Gastroesophageal sphincter (tissue), 4 donors: ENCODE results near the gene EFHC2. TPM values are rescaled to one million over a fixed set of nuclear protein-coding genes. Genes with fewer than 3 reads are reported as not detected.

ENCODE experiments used
- ATAC-seq: fragments of 150-250 bp; one replicate; pipeline ENCODE4 v1.9.1; 2016; ENCODE audit warnings: mild to moderate bottlenecking, moderate library complexity
- H3K27ac ChIP-seq, 4 donors: fragments of 200-600 bp; sonication (generic) in 3 of 4; 1 replicate in 3 of 4; 2 replicates in 1 of 4; pipeline ENCODE4 v1.5.1; 2016 to 2019
- H3K27me3 ChIP-seq: fragments of 200-600 bp; sonication (generic); one replicate; pipeline ENCODE4 v1.5.1; 2019
- H3K36me3 ChIP-seq, 2 donors: fragments of 200-600 bp; sonication (generic); one replicate each; pipeline ENCODE4 v1.5.1; 2019; ENCODE audit warnings: control low read depth in 1 of 2
- H3K4me1 ChIP-seq, 3 donors: fragments of 200-600 bp; sonication (generic); 1 replicate in 2 of 3; 2 replicates in 1 of 3; pipeline ENCODE4 v1.5.1; 2016 to 2019; ENCODE audit warnings: control low read depth in 2 of 3
- H3K4me3 ChIP-seq, 2 donors: fragments of 200-600 bp; sonication (generic); one replicate each; pipeline ENCODE4 v1.5.1; 2019; ENCODE audit warnings: mild to moderate bottlenecking in 1 of 2, moderate library complexity in 1 of 2
- H3K9me3 ChIP-seq, 3 donors: fragments of 200-600 bp; sonication (generic); one replicate each; pipeline ENCODE4 v1.5.1; 2017 to 2019; ENCODE audit warnings: control low read depth in 2 of 3
- EP300 ChIP-seq: sonication (generic); formaldehyde crosslinking; IDR thresholded peaks from one replicate; pipeline ENCODE4 v1.6.1; 2017; ENCODE audit warnings: antibody characterized with exemption, mild to moderate bottlenecking
- POLR2A ChIP-seq, 2 donors: fragments of 450-650 bp; IDR thresholded peaks; one replicate each; pipeline ENCODE4 v1.6.1; 2017; ENCODE audit warnings: antibody characterized with exemption in 2 of 2, mild to moderate bottlenecking in 2 of 2, moderate library complexity in 1 of 2
- POLR2AphosphoS5 ChIP-seq: sonication (generic); formaldehyde crosslinking; IDR thresholded peaks from one replicate; pipeline ENCODE4 v1.6.1; 2017; ENCODE audit warnings: antibody characterized with exemption
- WGBS, 2 donors: methylation state at CpG; one replicate each; pipeline ENCODE4 v1.1.5; 2018; ENCODE audit warnings: low coverage in 1 of 2; 5-methylcytosine and 5-hydroxymethylcytosine counted together
- total RNA-seq, 4 donors: library from RNA; depleted of rRNA; stranded (reverse); fragments of >200 nt; gene quantifications; one replicate each; pipeline ENCODE4 v1.1.0, GENCODE V29; 2016
- TF ChIP-seq, protein P1 (sequence below), 4 experiments: fragments of 200-600 bp in 2 of 4; fragments of 450-650 bp in 2 of 4; sonication (generic) in 1 of 4; IDR thresholded peaks; one replicate each; pipeline ENCODE4 v1.5.1; 2017 to 2019; ENCODE audit warnings: antibody characterized with exemption in 4 of 4, mild to moderate bottlenecking in 2 of 4, moderate library complexity in 2 of 4

EFHC2 gene
- total RNA-seq, 4 donors from 2014 or later: 2.7 to 15.9 (median 8.7) TPM

DNA sequence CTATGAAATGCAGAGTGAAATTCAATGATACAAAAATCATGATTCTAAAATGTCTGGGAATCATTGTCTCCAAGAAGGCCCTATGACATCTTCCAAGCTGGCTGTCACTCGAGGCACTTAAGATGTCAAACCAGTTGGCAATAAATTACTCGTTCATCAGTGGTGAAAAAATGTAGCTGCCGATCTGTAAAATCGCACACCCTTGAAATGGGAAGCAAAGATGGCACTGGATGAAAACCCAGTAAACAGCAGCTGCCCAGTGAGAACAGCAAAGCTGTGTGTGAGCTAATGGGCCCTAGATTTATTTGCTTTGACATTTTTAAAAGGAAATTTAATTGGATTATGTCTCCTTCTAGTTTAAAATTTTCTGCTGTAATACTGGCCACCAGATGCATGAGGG is 188.3 kb downstream of the EFHC2 start:
- no peak for ATAC-seq
- TF ChIP-seq, protein P1, sequence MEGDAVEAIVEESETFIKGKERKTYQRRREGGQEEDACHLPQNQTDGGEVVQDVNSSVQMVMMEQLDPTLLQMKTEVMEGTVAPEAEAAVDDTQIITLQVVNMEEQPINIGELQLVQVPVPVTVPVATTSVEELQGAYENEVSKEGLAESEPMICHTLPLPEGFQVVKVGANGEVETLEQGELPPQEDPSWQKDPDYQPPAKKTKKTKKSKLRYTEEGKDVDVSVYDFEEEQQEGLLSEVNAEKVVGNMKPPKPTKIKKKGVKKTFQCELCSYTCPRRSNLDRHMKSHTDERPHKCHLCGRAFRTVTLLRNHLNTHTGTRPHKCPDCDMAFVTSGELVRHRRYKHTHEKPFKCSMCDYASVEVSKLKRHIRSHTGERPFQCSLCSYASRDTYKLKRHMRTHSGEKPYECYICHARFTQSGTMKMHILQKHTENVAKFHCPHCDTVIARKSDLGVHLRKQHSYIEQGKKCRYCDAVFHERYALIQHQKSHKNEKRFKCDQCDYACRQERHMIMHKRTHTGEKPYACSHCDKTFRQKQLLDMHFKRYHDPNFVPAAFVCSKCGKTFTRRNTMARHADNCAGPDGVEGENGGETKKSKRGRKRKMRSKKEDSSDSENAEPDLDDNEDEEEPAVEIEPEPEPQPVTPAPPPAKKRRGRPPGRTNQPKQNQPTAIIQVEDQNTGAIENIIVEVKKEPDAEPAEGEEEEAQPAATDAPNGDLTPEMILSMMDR (IDR thresholded peaks at IDR 0.05): no peak
- TF ChIP-seq EP300 (no peak), POLR2AphosphoS5 (no peak), POLR2A (IDR thresholded peaks at IDR 0.05) (no peak)
- no peaks in the 10 kb centered on the region for H3K4me1 ChIP-seq
- H3K4me3 ChIP-seq: no peak overlapping the region
- no peak overlapping the region for H3K27ac ChIP-seq
- WGBS, 2 donors: no CpG with 5 or more reads among the region's 4 CpGs
- no peaks in the 10 kb centered on the region for H3K9me3 ChIP-seq
- H3K36me3 ChIP-seq: no peaks in the 10 kb centered on the region
- H3K27me3 ChIP-seq: no peaks in the 10 kb centered on the region

DNA sequence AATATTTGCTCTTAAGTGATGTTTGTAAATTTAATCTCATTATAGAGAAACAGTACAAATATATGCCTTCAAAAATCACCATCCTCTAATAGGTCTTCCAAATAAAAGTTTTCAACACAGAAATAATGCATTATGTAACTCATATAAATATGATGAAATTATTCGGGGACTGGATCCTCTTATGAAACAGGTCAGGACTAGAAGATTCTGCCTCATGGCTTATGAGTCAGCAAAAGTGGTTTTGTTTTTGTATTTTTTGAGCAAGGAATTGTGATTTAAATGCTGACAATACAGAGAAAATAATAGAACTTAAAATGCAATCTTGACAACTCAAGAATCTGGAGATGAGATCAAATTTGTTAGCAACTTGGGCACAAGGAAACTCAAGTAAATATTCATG is 190.6 kb downstream of the EFHC2 start:
- WGBS, 2 donors: 60% methylated on average over 1 of the region's 1 CpG; no CpG with 5 or more reads in 1 of the 2 donors
- no peak for TF ChIP-seq POLR2AphosphoS5
- no peak for TF ChIP-seq EP300
- TF ChIP-seq POLR2A (IDR thresholded peaks at IDR 0.05): no peak
- TF ChIP-seq, protein P1 (IDR thresholded peaks at IDR 0.05): no peak
- H3K4me3 ChIP-seq: no peak overlapping the region
- no peaks in the 10 kb centered on the region for H3K9me3 ChIP-seq
- H3K36me3 ChIP-seq: no peaks in the 10 kb centered on the region
- H3K27me3 ChIP-seq: no peaks in the 10 kb centered on the region
- H3K4me1 ChIP-seq: no peaks in the 10 kb centered on the region
- ATAC-seq: peak; percentile 30
- H3K27ac ChIP-seq: no peak overlapping the region

DNA sequence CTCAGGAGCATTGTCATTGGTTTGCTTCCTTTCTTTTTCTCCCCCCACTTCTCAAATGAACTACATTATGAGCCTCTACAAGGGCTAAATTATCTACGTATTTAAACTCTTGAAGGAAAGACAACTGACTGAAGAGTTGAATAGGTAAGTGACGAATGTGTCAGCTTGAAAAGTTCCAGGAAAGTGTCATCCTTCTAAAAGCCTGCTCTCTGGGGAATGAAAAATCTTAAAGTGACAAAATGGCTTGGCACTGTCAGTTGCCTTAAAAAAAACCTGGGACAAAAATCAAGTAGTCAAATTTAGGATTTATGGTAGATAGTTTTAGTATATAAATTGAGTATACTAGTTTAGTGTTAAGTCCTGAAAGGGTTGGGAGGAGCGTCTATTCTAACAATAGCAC is 196.3 kb downstream of the EFHC2 start:
- no peaks in the 10 kb centered on the region for H3K27me3 ChIP-seq
- no peaks in the 10 kb centered on the region for H3K4me1 ChIP-seq
- no peaks in the 10 kb centered on the region for H3K36me3 ChIP-seq
- ATAC-seq: no peak
- 66 to 86% methylated on average over 3 of the region's 3 CpGs for WGBS, 2 donors
- H3K4me3 ChIP-seq: no peak overlapping the region
- no peaks in the 10 kb centered on the region for H3K9me3 ChIP-seq
- TF ChIP-seq POLR2AphosphoS5: no peak
- TF ChIP-seq, protein P1 (IDR thresholded peaks at IDR 0.05): no peak
- no peak for TF ChIP-seq EP300
- no peak for TF ChIP-seq POLR2A (IDR thresholded peaks at IDR 0.05)
- H3K27ac ChIP-seq: no peak overlapping the region

- TF ChIP-seq POLR2AphosphoS5 (no peak), POLR2A (IDR thresholded peaks at IDR 0.05) (no peak), EP300 (no peak)
- TF ChIP-seq, protein P1 (IDR thresholded peaks at IDR 0.05): no peak
- no peak overlapping the region for H3K4me3 ChIP-seq
- no peaks in the 10 kb centered on the region for H3K9me3 ChIP-seq
- H3K4me1 ChIP-seq: no peaks in the 10 kb centered on the region
- H3K27me3 ChIP-seq: no peaks in the 10 kb centered on the region
- H3K27ac ChIP-seq: no peak overlapping the region
- WGBS, 2 donors: 39 to 54% methylated on average over 6 of the region's 8 CpGs
- H3K36me3 ChIP-seq: no peaks in the 10 kb centered on the region
- ATAC-seq: no peak
These were observed 199.1 kb downstream of the EFHC2 start for GRCh38 chrX:44144177-44144945.

DNA sequence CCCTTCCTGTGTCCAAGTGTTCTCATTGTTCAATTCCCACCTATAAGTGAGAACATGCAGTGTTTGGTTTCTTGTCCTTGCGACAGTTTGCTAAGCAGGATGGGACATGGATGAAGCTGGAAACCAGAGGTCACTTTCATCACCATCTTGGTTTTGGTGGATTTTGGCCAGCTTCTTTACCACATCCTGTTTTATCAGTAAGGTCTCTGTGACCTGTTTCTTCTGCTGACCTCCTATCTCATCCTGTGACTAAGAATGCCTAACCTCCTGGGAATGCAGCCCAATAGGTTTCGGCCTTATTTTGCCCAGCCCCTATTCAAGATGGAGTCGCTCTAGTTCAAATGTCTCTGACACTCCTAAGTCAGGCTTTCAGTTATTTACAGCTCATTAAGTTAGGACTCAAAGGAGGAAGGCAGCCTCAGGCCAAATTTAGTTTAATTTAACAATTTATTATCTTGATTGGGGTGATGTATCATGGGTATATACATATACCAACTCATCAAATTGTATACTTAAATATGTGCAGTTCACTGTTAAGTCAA is 200.3 kb downstream of the EFHC2 start:
- no peaks in the 10 kb centered on the region for H3K4me1 ChIP-seq
- ATAC-seq: no peak
- no peaks in the 10 kb centered on the region for H3K9me3 ChIP-seq
- H3K36me3 ChIP-seq: no peaks in the 10 kb centered on the region
- TF ChIP-seq, protein P1 (IDR thresholded peaks at IDR 0.05): no peak
- no peak for TF ChIP-seq POLR2A (IDR thresholded peaks at IDR 0.05)
- TF ChIP-seq EP300: no peak
- no peak for TF ChIP-seq POLR2AphosphoS5
- no peak overlapping the region for H3K4me3 ChIP-seq
- no peaks in the 10 kb centered on the region for H3K27me3 ChIP-seq
- WGBS, 2 donors: 100% methylated on average over 2 of the region's 3 CpGs; no CpG with 5 or more reads in 1 of the 2 donors
- H3K27ac ChIP-seq: no peak overlapping the region
